ENCODE measurements around the gene PTGS2.

- TF ChIP-seq, protein P1, sequence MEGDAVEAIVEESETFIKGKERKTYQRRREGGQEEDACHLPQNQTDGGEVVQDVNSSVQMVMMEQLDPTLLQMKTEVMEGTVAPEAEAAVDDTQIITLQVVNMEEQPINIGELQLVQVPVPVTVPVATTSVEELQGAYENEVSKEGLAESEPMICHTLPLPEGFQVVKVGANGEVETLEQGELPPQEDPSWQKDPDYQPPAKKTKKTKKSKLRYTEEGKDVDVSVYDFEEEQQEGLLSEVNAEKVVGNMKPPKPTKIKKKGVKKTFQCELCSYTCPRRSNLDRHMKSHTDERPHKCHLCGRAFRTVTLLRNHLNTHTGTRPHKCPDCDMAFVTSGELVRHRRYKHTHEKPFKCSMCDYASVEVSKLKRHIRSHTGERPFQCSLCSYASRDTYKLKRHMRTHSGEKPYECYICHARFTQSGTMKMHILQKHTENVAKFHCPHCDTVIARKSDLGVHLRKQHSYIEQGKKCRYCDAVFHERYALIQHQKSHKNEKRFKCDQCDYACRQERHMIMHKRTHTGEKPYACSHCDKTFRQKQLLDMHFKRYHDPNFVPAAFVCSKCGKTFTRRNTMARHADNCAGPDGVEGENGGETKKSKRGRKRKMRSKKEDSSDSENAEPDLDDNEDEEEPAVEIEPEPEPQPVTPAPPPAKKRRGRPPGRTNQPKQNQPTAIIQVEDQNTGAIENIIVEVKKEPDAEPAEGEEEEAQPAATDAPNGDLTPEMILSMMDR (IDR thresholded peaks at IDR 0.05; ENCODE audit: control extremely low read depth in 1 of 3, insufficient read depth in 1 of 3, low read depth in 1 of 3, low read length in 3 of 3): no peak
- TF ChIP-seq MAX (IDR thresholded peaks at IDR 0.05) (no peak), CHD7 (IDR thresholded peaks at IDR 0.05; ENCODE audit: insufficient replicate concordance, low read length) (no peak)
These were observed 25.5 kb downstream of the PTGS2 start for GRCh38 chr1:186654741-186655140.
